MM.1S (cell line): ENCODE data around the gene RNASE1.

Experiments
- CTCF ChIP-seq: fragments of 300-600 bp; sonication (generic); IDR thresholded peaks from 2 replicates; pipeline ENCODE4 v1.5.1; 2016; ENCODE audit warnings: antibody characterized with exemption, low read length, mixed read lengths
- EZH2 ChIP-seq: fragments of 300-600 bp; sonication (generic); optimal IDR thresholded peaks from 2 replicates; pipeline ENCODE3; 2017; ENCODE audit warnings: low read depth, mild to moderate bottlenecking, antibody characterized with exemption, low read length, mixed read lengths
- EZH2phosphoT487 ChIP-seq: fragments of 300-600 bp; sonication (generic); IDR thresholded peaks from 2 replicates; pipeline ENCODE4 v1.6.1; 2018; ENCODE audit warnings: antibody characterized with exemption, low read length

GRCh38 chr14:20792556-20792955 lies 10.1 kb downstream of the RNASE1 start:
- TF ChIP-seq CTCF = no peak
- no peak for TF ChIP-seq EZH2
- no peak for TF ChIP-seq EZH2phosphoT487
